Neural cell (in vitro differentiated cells): ENCODE data around the gene SPRR3. TPM values are rescaled to one million over a fixed set of nuclear protein-coding genes. Genes with fewer than 3 reads are reported as not detected.

Source experiments
- H2AFZ ChIP-seq: fragments of 200-600, 300-800 bp; sonication (generic), shearing (Covaris generic); 2 replicates; pipeline ENCODE4 v1.6.0; 2014; ENCODE audit warnings: low read depth, mild to moderate bottlenecking, antibody characterized with exemption, low read length, moderate library complexity
- H3F3A ChIP-seq: fragments of 200-600 bp; shearing (Covaris generic); 2 replicates; pipeline ENCODE4 v1.6.1; 2016; ENCODE audit warnings: mild to moderate bottlenecking, moderate library complexity, mixed read lengths, antibody characterized with exemption, low read length; ENCODE audit not compliant: insufficient read depth, poor library complexity, severe bottlenecking
- H3K27ac ChIP-seq: fragments of 200-600, 300-800 bp; sonication (generic), shearing (Covaris generic); 2 replicates; pipeline ENCODE4 v1.5.1; 2014; ENCODE audit warnings: mild to moderate bottlenecking, low read length, moderate library complexity
- H3K27me3 ChIP-seq: fragments of 300-800, 200-600 bp; sonication (generic), shearing (Covaris generic); 2 replicates; pipeline ENCODE4 v1.6.0; 2014; ENCODE audit warnings: mild to moderate bottlenecking, low read depth, low read length, moderate library complexity; ENCODE audit not compliant: insufficient read depth
- H3K36me3 ChIP-seq: fragments of 300-800, 200-600 bp; sonication (generic), shearing (Covaris generic); 2 replicates; pipeline ENCODE4 v1.5.1; 2014; ENCODE audit warnings: mild to moderate bottlenecking, antibody characterized with exemption, low read length, moderate library complexity; ENCODE audit not compliant: insufficient read depth
- H3K4me2 ChIP-seq: fragments of 300-800, 200-600 bp; sonication (generic), shearing (Covaris generic); 2 replicates; pipeline ENCODE4 v1.6.0; 2014; ENCODE audit warnings: mild to moderate bottlenecking, low read length
- H3K4me3 ChIP-seq: fragments of 300-800, 200-600 bp; sonication (generic), shearing (Covaris generic); 2 replicates; pipeline ENCODE4 v1.5.1; 2014; ENCODE audit warnings: mild to moderate bottlenecking, low read length, moderate library complexity
- H3K79me2 ChIP-seq: fragments of 200-600 bp; shearing (Covaris generic); replicated peaks from 2 replicates; pipeline ENCODE4 v1.6.0; 2014; ENCODE audit warnings: mild to moderate bottlenecking, low read length, moderate library complexity; ENCODE audit not compliant: insufficient read depth
- H3K9ac ChIP-seq: fragments of 300-800, 200-600 bp; sonication (generic), shearing (Covaris generic); 2 replicates; pipeline ENCODE4 v1.6.1; 2016; ENCODE audit warnings: mild to moderate bottlenecking, low read length, mixed read lengths
- H3K9me2 ChIP-seq: fragments of 200-600 bp; shearing (Covaris generic); 2 replicates; pipeline ENCODE4 v1.6.1; 2016; ENCODE audit warnings: mild to moderate bottlenecking, low read length, mixed read lengths; ENCODE audit not compliant: insufficient read depth
- H3K9me3 ChIP-seq: fragments of 200-600, 300-800 bp; sonication (generic), shearing (Covaris generic); 2 replicates; pipeline ENCODE4 v1.6.1; 2016; ENCODE audit warnings: mild to moderate bottlenecking, mixed run types, low read length, moderate library complexity, mixed read lengths
- H4K20me1 ChIP-seq: fragments of 200-600 bp; shearing (Covaris generic); 2 replicates; pipeline ENCODE4 v1.6.1; 2016; ENCODE audit warnings: mild to moderate bottlenecking, mixed run types; ENCODE audit not compliant: insufficient read depth
- EP300 ChIP-seq: fragments of 450-650 bp; conservative IDR thresholded peaks from 2 replicates; pipeline ENCODE4 v1.6.1; 2014; ENCODE audit warnings: antibody characterized with exemption, mild to moderate bottlenecking, moderate library complexity; ENCODE audit not compliant: poor library complexity, severe bottlenecking
- EZH2 ChIP-seq: fragments of 200-600, 300-800 bp; shearing (Covaris generic), sonication (generic); IDR thresholded peaks from 2 replicates; pipeline ENCODE4 v1.6.1; 2014; ENCODE audit warnings: antibody characterized with exemption, low read length, borderline replicate concordance, mild to moderate bottlenecking; ENCODE audit not compliant: insufficient read depth, poor library complexity, severe bottlenecking
- MXI1 ChIP-seq: fragments of 450-650 bp; conservative IDR thresholded peaks from 2 replicates; pipeline ENCODE4 v1.6.1; 2014; ENCODE audit warnings: antibody characterized with exemption, mild to moderate bottlenecking; ENCODE audit not compliant: poor library complexity, severe bottlenecking
- POLR2AphosphoS5 ChIP-seq: IDR thresholded peaks from 2 replicates; pipeline ENCODE4 v1.6.1; 2012
- RAD21 ChIP-seq: fragments of 450-650 bp; conservative IDR thresholded peaks from 2 replicates; pipeline ENCODE4 v1.6.1; 2014; ENCODE audit warnings: antibody characterized with exemption, mild to moderate bottlenecking, moderate library complexity
- SMC3 ChIP-seq: fragments of 450-650 bp; conservative IDR thresholded peaks from 2 replicates; pipeline ENCODE4 v1.6.1; 2014; ENCODE audit warnings: antibody characterized with exemption, mild to moderate bottlenecking, moderate library complexity; ENCODE audit not compliant: poor library complexity
- TAF1 ChIP-seq: IDR thresholded peaks from 2 replicates; pipeline ENCODE4 v1.6.1; 2012; ENCODE audit warnings: low read depth
- polyA plus RNA-seq: library from polyadenylated mRNA; depleted of rRNA; stranded (reverse); fragments of >200 nt; gene quantifications from 2 replicates; pipeline ENCODE4 v1.2.3, GENCODE V29; 2014
- TF ChIP-seq, protein P1 (sequence below): fragments of 450-650 bp; IDR thresholded peaks from 2 replicates; pipeline ENCODE4 v1.5.1; 2014; ENCODE audit warnings: antibody characterized with exemption, mild to moderate bottlenecking, moderate library complexity; ENCODE audit not compliant: poor library complexity, severe bottlenecking
- TF ChIP-seq, protein P2 (sequence below): IDR thresholded peaks from 2 replicates; pipeline ENCODE4 v1.6.1; 2012; ENCODE audit warnings: borderline replicate concordance

SPRR3 gene
- polyA plus RNA-seq, 1 donor from 2014 or later = not detected

- Histone ChIP-seq H3K79me2 (no peaks in the 10 kb centered on the region), H3K9me2 (no peaks in the 10 kb centered on the region), H3K4me3 (no peak overlapping the region), H3K4me2 (no peak overlapping the region), H3K9me3 (no peaks in the 10 kb centered on the region), H2AFZ (no peak overlapping the region), H3K27ac (no peak overlapping the region), H3K36me3 (no peaks in the 10 kb centered on the region), H4K20me1 (no peaks in the 10 kb centered on the region), H3K27me3 (no peaks in the 10 kb centered on the region), H3F3A (no peaks in the 10 kb centered on the region), H3K9ac (no peak overlapping the region)
- TF ChIP-seq, protein P1, sequence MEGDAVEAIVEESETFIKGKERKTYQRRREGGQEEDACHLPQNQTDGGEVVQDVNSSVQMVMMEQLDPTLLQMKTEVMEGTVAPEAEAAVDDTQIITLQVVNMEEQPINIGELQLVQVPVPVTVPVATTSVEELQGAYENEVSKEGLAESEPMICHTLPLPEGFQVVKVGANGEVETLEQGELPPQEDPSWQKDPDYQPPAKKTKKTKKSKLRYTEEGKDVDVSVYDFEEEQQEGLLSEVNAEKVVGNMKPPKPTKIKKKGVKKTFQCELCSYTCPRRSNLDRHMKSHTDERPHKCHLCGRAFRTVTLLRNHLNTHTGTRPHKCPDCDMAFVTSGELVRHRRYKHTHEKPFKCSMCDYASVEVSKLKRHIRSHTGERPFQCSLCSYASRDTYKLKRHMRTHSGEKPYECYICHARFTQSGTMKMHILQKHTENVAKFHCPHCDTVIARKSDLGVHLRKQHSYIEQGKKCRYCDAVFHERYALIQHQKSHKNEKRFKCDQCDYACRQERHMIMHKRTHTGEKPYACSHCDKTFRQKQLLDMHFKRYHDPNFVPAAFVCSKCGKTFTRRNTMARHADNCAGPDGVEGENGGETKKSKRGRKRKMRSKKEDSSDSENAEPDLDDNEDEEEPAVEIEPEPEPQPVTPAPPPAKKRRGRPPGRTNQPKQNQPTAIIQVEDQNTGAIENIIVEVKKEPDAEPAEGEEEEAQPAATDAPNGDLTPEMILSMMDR = no peak
- TF ChIP-seq RAD21 = no peak
- TF ChIP-seq MXI1 = no peak
- TF ChIP-seq, protein P2, sequence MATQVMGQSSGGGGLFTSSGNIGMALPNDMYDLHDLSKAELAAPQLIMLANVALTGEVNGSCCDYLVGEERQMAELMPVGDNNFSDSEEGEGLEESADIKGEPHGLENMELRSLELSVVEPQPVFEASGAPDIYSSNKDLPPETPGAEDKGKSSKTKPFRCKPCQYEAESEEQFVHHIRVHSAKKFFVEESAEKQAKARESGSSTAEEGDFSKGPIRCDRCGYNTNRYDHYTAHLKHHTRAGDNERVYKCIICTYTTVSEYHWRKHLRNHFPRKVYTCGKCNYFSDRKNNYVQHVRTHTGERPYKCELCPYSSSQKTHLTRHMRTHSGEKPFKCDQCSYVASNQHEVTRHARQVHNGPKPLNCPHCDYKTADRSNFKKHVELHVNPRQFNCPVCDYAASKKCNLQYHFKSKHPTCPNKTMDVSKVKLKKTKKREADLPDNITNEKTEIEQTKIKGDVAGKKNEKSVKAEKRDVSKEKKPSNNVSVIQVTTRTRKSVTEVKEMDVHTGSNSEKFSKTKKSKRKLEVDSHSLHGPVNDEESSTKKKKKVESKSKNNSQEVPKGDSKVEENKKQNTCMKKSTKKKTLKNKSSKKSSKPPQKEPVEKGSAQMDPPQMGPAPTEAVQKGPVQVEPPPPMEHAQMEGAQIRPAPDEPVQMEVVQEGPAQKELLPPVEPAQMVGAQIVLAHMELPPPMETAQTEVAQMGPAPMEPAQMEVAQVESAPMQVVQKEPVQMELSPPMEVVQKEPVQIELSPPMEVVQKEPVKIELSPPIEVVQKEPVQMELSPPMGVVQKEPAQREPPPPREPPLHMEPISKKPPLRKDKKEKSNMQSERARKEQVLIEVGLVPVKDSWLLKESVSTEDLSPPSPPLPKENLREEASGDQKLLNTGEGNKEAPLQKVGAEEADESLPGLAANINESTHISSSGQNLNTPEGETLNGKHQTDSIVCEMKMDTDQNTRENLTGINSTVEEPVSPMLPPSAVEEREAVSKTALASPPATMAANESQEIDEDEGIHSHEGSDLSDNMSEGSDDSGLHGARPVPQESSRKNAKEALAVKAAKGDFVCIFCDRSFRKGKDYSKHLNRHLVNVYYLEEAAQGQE = no peak
- TF ChIP-seq EZH2 = no peak
- no peak for TF ChIP-seq POLR2AphosphoS5
- no peak for TF ChIP-seq TAF1
- no peak for TF ChIP-seq EP300
- no peak for TF ChIP-seq SMC3
Observed at GRCh38 chr1:153032677-153033308, 31.2 kb downstream of the SPRR3 start.

DNA sequence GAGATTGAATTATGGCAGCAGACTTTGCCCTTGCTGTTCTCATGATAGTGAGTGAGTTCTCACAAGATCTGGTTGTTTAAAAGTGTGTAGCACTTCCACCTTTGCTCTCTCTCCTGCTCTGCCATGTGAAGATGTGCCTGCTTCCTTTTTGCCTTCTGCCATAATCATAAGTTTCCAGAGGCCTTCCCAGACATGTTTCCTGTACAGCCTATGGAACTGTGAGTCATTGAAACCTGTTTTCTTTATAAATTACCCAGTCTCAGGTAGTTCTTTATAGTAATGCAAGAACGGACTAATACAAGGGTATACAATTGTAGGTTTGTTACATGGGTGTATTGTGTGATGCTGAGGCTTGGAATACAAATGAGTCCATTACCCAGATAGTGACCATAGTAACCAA is 33.7 kb downstream of the SPRR3 start:
- H3K27me3 ChIP-seq = no peaks in the 10 kb centered on the region
- H2AFZ ChIP-seq = no peak overlapping the region
- no peak overlapping the region for H3K27ac ChIP-seq
- H3K36me3 ChIP-seq = no peaks in the 10 kb centered on the region
- H3K9ac ChIP-seq = no peak overlapping the region
- no peak for TF ChIP-seq EZH2
- no peak for TF ChIP-seq POLR2AphosphoS5
- no peak for TF ChIP-seq EP300
- TF ChIP-seq, protein P2 = no peak
- TF ChIP-seq TAF1 = no peak
- TF ChIP-seq SMC3 = no peak
- TF ChIP-seq RAD21 = no peak
- TF ChIP-seq, protein P1 = no peak
- no peak for TF ChIP-seq MXI1
- H4K20me1 ChIP-seq = no peaks in the 10 kb centered on the region
- no peaks in the 10 kb centered on the region for H3K79me2 ChIP-seq
- H3F3A ChIP-seq = no peaks in the 10 kb centered on the region
- no peak overlapping the region for H3K4me2 ChIP-seq
- no peaks in the 10 kb centered on the region for H3K9me2 ChIP-seq
- no peak overlapping the region for H3K4me3 ChIP-seq
- H3K9me3 ChIP-seq = no peaks in the 10 kb centered on the region
